Measurements from ENCODE around the gene MTFR2.

Gene MTFR2

GRCh38 chr6:136250686-136251008 is 536 bp upstream of the MTFR2 start:
- H3K4me3 Mint-ChIP-seq, result peak overlapping the region; percentile 92 to 93 (median 92)
- H3K9me3 Mint-ChIP-seq, result no peaks in the 10 kb centered on the region
- H3K27ac Mint-ChIP-seq, result no peak overlapping the region
- no peak for TF ChIP-seq CTCF (IDR thresholded peaks at IDR 0.05; ENCODE audit: unreplicated experiment in 3 of 3)
- H3K27me3 Mint-ChIP-seq (ENCODE audit: low read depth), result no peaks in the 10 kb centered on the region
- H3K4me1 Mint-ChIP-seq, result peaks cover 14% of the 10 kb centered on the region
- H3K36me3 Mint-ChIP-seq (ENCODE audit: low read depth), result no peaks in the 10 kb centered on the region

DNA sequence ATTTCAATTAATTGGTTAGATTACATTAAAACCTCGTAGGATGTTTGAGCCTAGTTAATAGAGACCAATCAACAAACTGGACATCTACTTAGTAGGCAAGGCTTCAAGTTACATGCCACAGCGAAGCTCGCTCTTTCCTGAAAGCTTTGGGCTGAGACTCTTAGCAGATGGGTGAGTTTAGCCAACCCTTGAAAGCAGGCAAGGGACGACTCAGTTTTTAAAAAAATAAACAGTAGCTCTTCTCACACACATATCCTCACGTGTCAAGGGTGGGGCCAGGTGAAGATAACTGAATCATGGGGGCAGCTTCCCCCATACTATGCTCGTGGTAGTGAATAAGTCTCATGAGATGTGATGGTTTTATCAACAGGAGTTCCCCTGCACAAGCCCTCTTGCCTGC is 775 bp downstream of the MTFR2 start:
- Mint-ChIP-seq H3K36me3 (ENCODE audit: low read depth) (no peaks in the 10 kb centered on the region), H3K4me3 (peak overlapping the region; percentile 92 to 93 (median 92)), H3K9me3 (no peaks in the 10 kb centered on the region), H3K27me3 (ENCODE audit: low read depth) (no peaks in the 10 kb centered on the region), H3K27ac (no peak overlapping the region), H3K4me1 (peaks cover 14% of the 10 kb centered on the region)
- no peak for TF ChIP-seq CTCF (IDR thresholded peaks at IDR 0.05; ENCODE audit: unreplicated experiment in 3 of 3)

- TF ChIP-seq CTCF (IDR thresholded peaks at IDR 0.05; ENCODE audit: unreplicated experiment in 3 of 3), result no peak
- Mint-ChIP-seq H3K27me3 (ENCODE audit: low read depth) (no peaks in the 10 kb centered on the region), H3K27ac (no peak overlapping the region), H3K4me3 (no peak overlapping the region), H3K9me3 (no peaks in the 10 kb centered on the region), H3K4me1 (no peaks in the 10 kb centered on the region), H3K36me3 (ENCODE audit: low read depth) (no peaks in the 10 kb centered on the region)
Measured at GRCh38 chr6:136244061-136244616, 6.0 kb downstream of the MTFR2 start.

DNA sequence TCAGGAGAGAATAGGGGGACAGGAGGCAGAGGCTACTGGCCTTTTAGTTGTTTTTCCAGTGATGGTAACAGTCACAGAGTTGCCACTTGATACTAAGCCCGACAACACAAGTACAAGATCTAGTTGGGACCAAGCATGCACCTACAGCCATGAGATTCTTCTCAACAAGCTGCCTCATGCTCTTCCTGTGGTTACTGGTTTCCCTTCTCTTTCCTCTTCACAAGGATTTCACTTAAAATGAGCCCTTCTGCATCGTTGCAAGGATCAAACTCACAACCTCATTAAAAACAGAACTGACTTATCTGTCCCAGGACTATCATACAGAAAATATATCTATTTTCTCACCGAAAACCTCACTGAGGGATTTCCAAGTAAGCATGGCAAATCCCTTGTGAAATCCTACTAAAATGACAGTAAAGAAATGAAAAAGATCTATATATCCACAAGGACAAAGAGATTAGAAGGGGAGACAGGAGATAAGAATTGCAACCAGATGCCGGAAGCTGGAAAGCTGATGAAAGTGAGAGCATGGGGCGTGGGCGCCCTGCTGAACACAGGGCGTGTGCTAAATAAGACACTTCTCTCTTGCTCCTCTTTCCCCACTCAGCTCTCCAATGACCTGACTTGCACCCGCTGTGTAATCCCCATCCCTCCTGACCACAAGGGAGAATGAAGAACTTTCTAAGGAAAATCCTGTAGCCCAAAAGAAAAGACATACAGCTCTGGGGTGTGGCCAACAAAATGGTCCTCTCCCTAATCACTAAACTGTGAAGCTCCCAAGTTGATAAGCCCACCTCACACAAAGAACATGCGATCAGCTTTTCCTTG is 13.4 kb downstream of the MTFR2 start:
- no peak for TF ChIP-seq CTCF (IDR thresholded peaks at IDR 0.05; ENCODE audit: unreplicated experiment in 3 of 3)
- H3K9me3 Mint-ChIP-seq, result no peaks in the 10 kb centered on the region
- H3K27ac Mint-ChIP-seq, result no peak overlapping the region
- no peaks in the 10 kb centered on the region for H3K27me3 Mint-ChIP-seq (ENCODE audit: low read depth)
- H3K36me3 Mint-ChIP-seq (ENCODE audit: low read depth), result no peaks in the 10 kb centered on the region
- no peak overlapping the region for H3K4me3 Mint-ChIP-seq
- no peaks in the 10 kb centered on the region for H3K4me1 Mint-ChIP-seq

DNA sequence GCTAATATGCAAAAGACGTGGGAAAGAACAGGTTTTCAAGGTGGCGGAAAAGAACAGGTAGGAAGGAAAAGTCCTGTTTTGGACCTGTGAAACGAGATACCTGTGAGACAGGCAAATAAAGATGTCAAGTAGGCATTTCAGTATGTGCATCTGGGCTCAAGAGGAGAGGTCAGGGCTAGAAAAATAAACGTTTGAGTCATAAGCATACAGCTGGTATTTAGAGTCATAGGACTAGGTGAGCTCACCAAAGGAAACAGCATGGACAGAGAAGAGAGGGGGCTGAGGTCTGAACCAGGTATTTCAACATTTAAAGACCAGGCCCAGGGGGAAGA is 14.9 kb downstream of the MTFR2 start:
- H3K9me3 Mint-ChIP-seq, result no peaks in the 10 kb centered on the region
- no peak for TF ChIP-seq CTCF (IDR thresholded peaks at IDR 0.05; ENCODE audit: unreplicated experiment in 3 of 3)
- no peak overlapping the region for H3K4me3 Mint-ChIP-seq
- H3K4me1 Mint-ChIP-seq, result no peaks in the 10 kb centered on the region
- no peak overlapping the region for H3K27ac Mint-ChIP-seq
- no peaks in the 10 kb centered on the region for H3K27me3 Mint-ChIP-seq (ENCODE audit: low read depth)
- no peaks in the 10 kb centered on the region for H3K36me3 Mint-ChIP-seq (ENCODE audit: low read depth)

- H3K27ac Mint-ChIP-seq, result no peak overlapping the region
- peaks cover 9% of the 10 kb centered on the region for H3K4me1 Mint-ChIP-seq
- TF ChIP-seq CTCF (IDR thresholded peaks at IDR 0.05; ENCODE audit: unreplicated experiment in 3 of 3), result no peak
- no peaks in the 10 kb centered on the region for H3K27me3 Mint-ChIP-seq (ENCODE audit: low read depth)
- H3K36me3 Mint-ChIP-seq (ENCODE audit: low read depth), result no peaks in the 10 kb centered on the region
- H3K4me3 Mint-ChIP-seq, result no peak overlapping the region
- no peaks in the 10 kb centered on the region for H3K9me3 Mint-ChIP-seq
Measured at GRCh38 chr6:136232701-136233100, 17.4 kb downstream of the MTFR2 start.
